Measurements from ENCODE around the gene SEZ6.

SEZ6 gene

DNA sequence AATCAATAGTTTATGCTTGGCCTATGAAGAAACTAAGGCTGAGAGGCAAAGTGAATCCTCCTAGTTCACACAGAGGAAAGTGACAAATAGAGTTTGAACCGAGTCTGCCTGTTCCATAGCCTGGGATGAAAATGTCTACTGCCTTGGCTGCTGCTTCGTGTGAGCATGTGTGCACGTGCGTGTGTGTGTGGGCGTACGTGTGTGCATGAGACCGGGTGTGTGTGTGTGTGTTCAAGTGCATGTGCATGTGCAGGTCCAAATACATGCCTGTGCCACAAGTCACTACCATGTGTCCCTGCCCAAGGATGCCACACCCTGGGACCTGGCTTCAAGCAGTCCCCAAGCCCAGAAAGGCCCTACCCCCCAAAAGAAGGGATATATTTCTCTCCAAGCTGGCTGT lies 13.6 kb downstream of the SEZ6 start:
- Histone ChIP-seq H3F3A (ENCODE audit: insufficient read depth, low read length) (no peaks in the 10 kb centered on the region), H3K4me2 (ENCODE audit: low read depth, low read length) (no peak overlapping the region), H3K36me3 (replicated peaks; ENCODE audit: insufficient read depth, low read length) (no peaks in the 10 kb centered on the region), H3K79me2 (ENCODE audit: low read length) (no peaks in the 10 kb centered on the region), H3K4me3 (ENCODE audit: low read length) (no peak overlapping the region), H3K4me1 (ENCODE audit: low read length) (no peaks in the 10 kb centered on the region), H3K27me3 (replicated peaks; ENCODE audit: insufficient read depth, low read length) (no peaks in the 10 kb centered on the region), H2AFZ (ENCODE audit: low read length) (no peak overlapping the region), H3K27ac (ENCODE audit: low read length) (no peak overlapping the region), H3K9me3 (replicated peaks; ENCODE audit: insufficient read depth, low read length) (no peaks in the 10 kb centered on the region), H3K9ac (ENCODE audit: low read length) (no peak overlapping the region), H4K20me1 (ENCODE audit: insufficient read depth, low read length) (no peaks in the 10 kb centered on the region), H3K9me2 (replicated peaks; ENCODE audit: insufficient read depth, low read length) (no peaks in the 10 kb centered on the region)
- TF ChIP-seq, protein P1, sequence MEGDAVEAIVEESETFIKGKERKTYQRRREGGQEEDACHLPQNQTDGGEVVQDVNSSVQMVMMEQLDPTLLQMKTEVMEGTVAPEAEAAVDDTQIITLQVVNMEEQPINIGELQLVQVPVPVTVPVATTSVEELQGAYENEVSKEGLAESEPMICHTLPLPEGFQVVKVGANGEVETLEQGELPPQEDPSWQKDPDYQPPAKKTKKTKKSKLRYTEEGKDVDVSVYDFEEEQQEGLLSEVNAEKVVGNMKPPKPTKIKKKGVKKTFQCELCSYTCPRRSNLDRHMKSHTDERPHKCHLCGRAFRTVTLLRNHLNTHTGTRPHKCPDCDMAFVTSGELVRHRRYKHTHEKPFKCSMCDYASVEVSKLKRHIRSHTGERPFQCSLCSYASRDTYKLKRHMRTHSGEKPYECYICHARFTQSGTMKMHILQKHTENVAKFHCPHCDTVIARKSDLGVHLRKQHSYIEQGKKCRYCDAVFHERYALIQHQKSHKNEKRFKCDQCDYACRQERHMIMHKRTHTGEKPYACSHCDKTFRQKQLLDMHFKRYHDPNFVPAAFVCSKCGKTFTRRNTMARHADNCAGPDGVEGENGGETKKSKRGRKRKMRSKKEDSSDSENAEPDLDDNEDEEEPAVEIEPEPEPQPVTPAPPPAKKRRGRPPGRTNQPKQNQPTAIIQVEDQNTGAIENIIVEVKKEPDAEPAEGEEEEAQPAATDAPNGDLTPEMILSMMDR (IDR thresholded peaks at IDR 0.05; ENCODE audit: low read length) = no peak
- TF ChIP-seq EZH2phosphoT487 (IDR thresholded peaks at IDR 0.05; ENCODE audit: low read length) (no peak), EZH2 (optimal IDR thresholded peaks at IDR 0.05; ENCODE audit: low read depth, low read length) (no peak)
- no peak for DNase-seq

DNA sequence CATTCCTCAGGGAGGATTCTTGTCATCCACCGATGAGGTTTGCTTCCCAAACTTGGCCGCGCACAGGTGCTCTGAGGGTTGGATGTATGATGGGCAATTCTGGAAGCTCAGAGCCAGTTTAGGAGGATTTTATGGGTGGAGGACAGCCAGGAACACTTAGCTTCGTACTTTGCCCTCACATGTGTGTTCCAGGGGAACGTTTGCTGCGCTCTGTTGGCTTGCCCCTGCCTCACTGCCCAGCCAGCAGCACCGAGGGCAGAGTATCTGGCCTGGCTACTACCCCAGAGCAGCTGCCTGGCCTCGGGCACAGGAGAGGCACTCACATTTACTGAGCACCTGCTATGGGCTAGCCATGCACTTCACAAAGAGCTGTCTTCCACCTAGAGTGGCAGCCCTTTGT lies 14.1 kb downstream of the SEZ6 start:
- no peak for TF ChIP-seq EZH2 (optimal IDR thresholded peaks at IDR 0.05; ENCODE audit: low read depth, low read length)
- TF ChIP-seq, protein P1 (IDR thresholded peaks at IDR 0.05; ENCODE audit: low read length) = no peak
- no peak for TF ChIP-seq EZH2phosphoT487 (IDR thresholded peaks at IDR 0.05; ENCODE audit: low read length)
- H3F3A ChIP-seq (ENCODE audit: insufficient read depth, low read length) = no peaks in the 10 kb centered on the region
- no peak overlapping the region for H3K27ac ChIP-seq (ENCODE audit: low read length)
- H3K4me3 ChIP-seq (ENCODE audit: low read length) = no peak overlapping the region
- H2AFZ ChIP-seq (ENCODE audit: low read length) = no peak overlapping the region
- no peaks in the 10 kb centered on the region for H3K9me3 ChIP-seq (replicated peaks; ENCODE audit: insufficient read depth, low read length)
- no peak overlapping the region for H3K4me2 ChIP-seq (ENCODE audit: low read depth, low read length)
- no peaks in the 10 kb centered on the region for H3K27me3 ChIP-seq (replicated peaks; ENCODE audit: insufficient read depth, low read length)
- no peaks in the 10 kb centered on the region for H4K20me1 ChIP-seq (ENCODE audit: insufficient read depth, low read length)
- no peaks in the 10 kb centered on the region for H3K4me1 ChIP-seq (ENCODE audit: low read length)
- H3K9me2 ChIP-seq (replicated peaks; ENCODE audit: insufficient read depth, low read length) = no peaks in the 10 kb centered on the region
- H3K36me3 ChIP-seq (replicated peaks; ENCODE audit: insufficient read depth, low read length) = no peaks in the 10 kb centered on the region
- H3K9ac ChIP-seq (ENCODE audit: low read length) = no peak overlapping the region
- DNase-seq = no peak
- no peaks in the 10 kb centered on the region for H3K79me2 ChIP-seq (ENCODE audit: low read length)

DNA sequence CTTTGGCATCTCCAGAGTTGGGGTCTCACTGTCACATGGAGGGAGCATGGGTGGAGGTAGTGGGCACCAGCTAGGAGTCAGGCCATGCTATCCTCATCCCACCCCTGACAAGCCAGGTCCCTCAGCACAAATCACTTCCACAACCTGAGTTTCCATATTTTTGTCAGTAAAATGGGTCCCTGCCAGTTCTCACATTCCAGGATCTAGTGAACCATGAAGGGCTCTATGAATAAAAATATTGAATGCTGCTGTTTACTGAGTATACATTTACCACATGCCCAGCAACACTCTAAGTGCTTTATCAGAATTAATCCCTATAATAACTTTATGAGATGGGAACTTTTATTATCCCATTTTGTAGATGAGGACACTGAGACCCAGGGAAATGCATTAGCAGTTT lies 16.8 kb downstream of the SEZ6 start:
- Histone ChIP-seq H3K4me3 (ENCODE audit: low read length) (no peak overlapping the region), H3K27ac (ENCODE audit: low read length) (no peak overlapping the region), H3K27me3 (replicated peaks; ENCODE audit: insufficient read depth, low read length) (no peaks in the 10 kb centered on the region), H3K4me2 (ENCODE audit: low read depth, low read length) (no peak overlapping the region), H2AFZ (ENCODE audit: low read length) (no peak overlapping the region), H3K9me2 (replicated peaks; ENCODE audit: insufficient read depth, low read length) (no peaks in the 10 kb centered on the region), H4K20me1 (ENCODE audit: insufficient read depth, low read length) (no peaks in the 10 kb centered on the region), H3K9me3 (replicated peaks; ENCODE audit: insufficient read depth, low read length) (no peaks in the 10 kb centered on the region), H3K79me2 (ENCODE audit: low read length) (no peaks in the 10 kb centered on the region), H3F3A (ENCODE audit: insufficient read depth, low read length) (no peaks in the 10 kb centered on the region), H3K4me1 (ENCODE audit: low read length) (no peaks in the 10 kb centered on the region), H3K36me3 (replicated peaks; ENCODE audit: insufficient read depth, low read length) (no peaks in the 10 kb centered on the region), H3K9ac (ENCODE audit: low read length) (no peak overlapping the region)
- DNase-seq = no peak
- TF ChIP-seq EZH2 (optimal IDR thresholded peaks at IDR 0.05; ENCODE audit: low read depth, low read length) (no peak), EZH2phosphoT487 (IDR thresholded peaks at IDR 0.05; ENCODE audit: low read length) (no peak)

DNA sequence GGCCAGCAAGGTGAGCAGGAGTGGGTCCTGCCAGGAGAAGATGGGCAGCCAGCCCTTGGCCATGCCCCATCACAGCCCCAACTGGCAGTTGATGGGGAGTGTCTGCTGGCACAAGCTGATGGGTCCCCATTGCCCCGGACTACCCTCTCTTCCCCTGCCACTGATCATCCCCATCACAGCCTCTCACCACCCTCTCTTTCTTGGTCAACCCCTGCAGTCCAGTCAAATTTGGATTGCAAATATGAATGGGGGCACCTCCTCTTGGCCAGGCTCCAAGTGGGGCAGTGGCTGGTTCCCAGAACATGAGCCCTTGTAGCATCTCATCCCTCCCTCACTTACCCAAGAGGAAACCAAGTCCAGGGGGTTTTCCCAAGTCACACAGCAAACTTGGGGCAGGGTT lies 17.4 kb downstream of the SEZ6 start:
- Histone ChIP-seq H3K4me3 (ENCODE audit: low read length) (no peak overlapping the region), H3K79me2 (ENCODE audit: low read length) (no peaks in the 10 kb centered on the region), H2AFZ (ENCODE audit: low read length) (no peak overlapping the region), H3K36me3 (replicated peaks; ENCODE audit: insufficient read depth, low read length) (no peaks in the 10 kb centered on the region), H3K9me3 (replicated peaks; ENCODE audit: insufficient read depth, low read length) (no peaks in the 10 kb centered on the region), H3K27me3 (replicated peaks; ENCODE audit: insufficient read depth, low read length) (no peaks in the 10 kb centered on the region), H3F3A (ENCODE audit: insufficient read depth, low read length) (no peaks in the 10 kb centered on the region), H3K4me1 (ENCODE audit: low read length) (peaks cover 2% of the 10 kb centered on the region; the same call in 1 of the 2 replicates), H4K20me1 (ENCODE audit: insufficient read depth, low read length) (no peaks in the 10 kb centered on the region), H3K9ac (ENCODE audit: low read length) (no peak overlapping the region), H3K4me2 (ENCODE audit: low read depth, low read length) (no peak overlapping the region), H3K9me2 (replicated peaks; ENCODE audit: insufficient read depth, low read length) (no peaks in the 10 kb centered on the region), H3K27ac (ENCODE audit: low read length) (no peak overlapping the region)
- TF ChIP-seq EZH2phosphoT487 (IDR thresholded peaks at IDR 0.05; ENCODE audit: low read length) = no peak
- TF ChIP-seq EZH2 (optimal IDR thresholded peaks at IDR 0.05; ENCODE audit: low read depth, low read length) = no peak
- TF ChIP-seq, protein P1 (IDR thresholded peaks at IDR 0.05; ENCODE audit: low read length) = no peak
- no peak for DNase-seq

All from MM.1S (cell line).